ENCODE measurements around the gene BHLHE40.
"Not testable (repeated sequence)": the region's sequence is repeated elsewhere in the genome, so short reads cannot be mapped to it uniquely, and the experiment has no call there.

Gene BHLHE40

GRCh38 chr3:4963669-4964570 is 15.3 kb upstream of the BHLHE40 start:
- DNase-seq (ENCODE audit: low read depth) = no peak
- no peak overlapping the region for H3K4me3 ChIP-seq (ENCODE audit: low read length)
- H3K4me1 ChIP-seq (ENCODE audit: control insufficient read depth, insufficient read depth, low read length) = no peaks in the 10 kb centered on the region
- H3K36me3 ChIP-seq (ENCODE audit: control insufficient read depth, insufficient read depth, low read length, severe bottlenecking) = no peaks in the 10 kb centered on the region
- H3K27me3 ChIP-seq (replicated peaks; ENCODE audit: control insufficient read depth, insufficient read depth, low read length) = no peaks in the 10 kb centered on the region
- H3K9me3 ChIP-seq (ENCODE audit: control insufficient read depth, low read length) = peaks cover 5% of the 10 kb centered on the region
- H3K9ac ChIP-seq (ENCODE audit: low read length) = no peak overlapping the region

- H3K4me3 ChIP-seq (ENCODE audit: low read length); DNase-seq (ENCODE audit: low read depth); H3K27me3 ChIP-seq (replicated peaks; ENCODE audit: control insufficient read depth, insufficient read depth, low read length); H3K9me3 ChIP-seq (ENCODE audit: control insufficient read depth, low read length); H3K4me1 ChIP-seq (ENCODE audit: control insufficient read depth, insufficient read depth, low read length); H3K9ac ChIP-seq (ENCODE audit: low read length); H3K36me3 ChIP-seq (ENCODE audit: control insufficient read depth, insufficient read depth, low read length, severe bottlenecking): not testable (repeated sequence)
Measured at GRCh38 chr3:4966006-4966405, 13.2 kb upstream of the BHLHE40 start.

GRCh38 chr3:4967683-4968082 is 11.6 kb upstream of the BHLHE40 start:
- H3K36me3 ChIP-seq (ENCODE audit: control insufficient read depth, insufficient read depth, low read length, severe bottlenecking); H3K4me1 ChIP-seq (ENCODE audit: control insufficient read depth, insufficient read depth, low read length); DNase-seq (ENCODE audit: low read depth); H3K27me3 ChIP-seq (replicated peaks; ENCODE audit: control insufficient read depth, insufficient read depth, low read length); H3K4me3 ChIP-seq (ENCODE audit: low read length); H3K9me3 ChIP-seq (ENCODE audit: control insufficient read depth, low read length); H3K9ac ChIP-seq (ENCODE audit: low read length): not testable (repeated sequence)

- not testable (repeated sequence) for H3K36me3 ChIP-seq (ENCODE audit: control insufficient read depth, insufficient read depth, low read length, severe bottlenecking); H3K4me3 ChIP-seq (ENCODE audit: low read length); H3K9ac ChIP-seq (ENCODE audit: low read length); H3K9me3 ChIP-seq (ENCODE audit: control insufficient read depth, low read length); H3K4me1 ChIP-seq (ENCODE audit: control insufficient read depth, insufficient read depth, low read length); H3K27me3 ChIP-seq (replicated peaks; ENCODE audit: control insufficient read depth, insufficient read depth, low read length); DNase-seq (ENCODE audit: low read depth)
Measured at GRCh38 chr3:4971437-4971836, 7.8 kb upstream of the BHLHE40 start.

- Histone ChIP-seq H3K4me1 (ENCODE audit: control insufficient read depth, insufficient read depth, low read length) (peaks cover 3% of the 10 kb centered on the region), H3K9ac (ENCODE audit: low read length) (no peak overlapping the region), H3K36me3 (ENCODE audit: control insufficient read depth, insufficient read depth, low read length, severe bottlenecking) (no peaks in the 10 kb centered on the region), H3K4me3 (ENCODE audit: low read length) (no peak overlapping the region), H3K27me3 (replicated peaks; ENCODE audit: control insufficient read depth, insufficient read depth, low read length) (no peaks in the 10 kb centered on the region), H3K9me3 (ENCODE audit: control insufficient read depth, low read length) (no peaks in the 10 kb centered on the region)
- DNase-seq (ENCODE audit: low read depth) = no peak
Measured at GRCh38 chr3:4971838-4972237, 7.4 kb upstream of the BHLHE40 start.

GRCh38 chr3:4972652-4973643 is 6.3 kb upstream of the BHLHE40 start:
- Histone ChIP-seq H3K27me3 (replicated peaks; ENCODE audit: control insufficient read depth, insufficient read depth, low read length) (no peaks in the 10 kb centered on the region), H3K4me1 (ENCODE audit: control insufficient read depth, insufficient read depth, low read length) (peaks cover 14% of the 10 kb centered on the region), H3K9me3 (ENCODE audit: control insufficient read depth, low read length) (no peaks in the 10 kb centered on the region), H3K36me3 (ENCODE audit: control insufficient read depth, insufficient read depth, low read length, severe bottlenecking) (no peaks in the 10 kb centered on the region), H3K9ac (ENCODE audit: low read length) (no peak overlapping the region), H3K4me3 (ENCODE audit: low read length) (no peak overlapping the region)
- no peak for DNase-seq (ENCODE audit: low read depth)

GRCh38 chr3:4974154-4974553 is 5.1 kb upstream of the BHLHE40 start:
- no peaks in the 10 kb centered on the region for H3K9me3 ChIP-seq (ENCODE audit: control insufficient read depth, low read length)
- no peak for DNase-seq (ENCODE audit: low read depth)
- no peaks in the 10 kb centered on the region for H3K36me3 ChIP-seq (ENCODE audit: control insufficient read depth, insufficient read depth, low read length, severe bottlenecking)
- H3K4me1 ChIP-seq (ENCODE audit: control insufficient read depth, insufficient read depth, low read length) = peaks cover 15% of the 10 kb centered on the region
- H3K9ac ChIP-seq (ENCODE audit: low read length) = no peak overlapping the region
- no peak overlapping the region for H3K4me3 ChIP-seq (ENCODE audit: low read length)
- H3K27me3 ChIP-seq (replicated peaks; ENCODE audit: control insufficient read depth, insufficient read depth, low read length) = no peaks in the 10 kb centered on the region

GRCh38 chr3:4976109-4976508 is 3.1 kb upstream of the BHLHE40 start:
- Histone ChIP-seq H3K9ac (ENCODE audit: low read length) (no peak overlapping the region), H3K4me1 (ENCODE audit: control insufficient read depth, insufficient read depth, low read length) (peaks cover 20% of the 10 kb centered on the region), H3K36me3 (ENCODE audit: control insufficient read depth, insufficient read depth, low read length, severe bottlenecking) (no peaks in the 10 kb centered on the region), H3K9me3 (ENCODE audit: control insufficient read depth, low read length) (no peaks in the 10 kb centered on the region), H3K27me3 (replicated peaks; ENCODE audit: control insufficient read depth, insufficient read depth, low read length) (no peaks in the 10 kb centered on the region), H3K4me3 (ENCODE audit: low read length) (no peak overlapping the region)
- peak; percentile 56 for DNase-seq (ENCODE audit: low read depth)

GRCh38 chr3:4977001-4977852 is 2.0 kb upstream of the BHLHE40 start:
- H3K36me3 ChIP-seq (ENCODE audit: control insufficient read depth, insufficient read depth, low read length, severe bottlenecking) = peaks cover 3% of the 10 kb centered on the region
- peak; percentile 86 for DNase-seq (ENCODE audit: low read depth)
- peak overlapping the region; percentile 86 for H3K9ac ChIP-seq (ENCODE audit: low read length)
- H3K27me3 ChIP-seq (replicated peaks; ENCODE audit: control insufficient read depth, insufficient read depth, low read length) = no peaks in the 10 kb centered on the region
- no peaks in the 10 kb centered on the region for H3K9me3 ChIP-seq (ENCODE audit: control insufficient read depth, low read length)
- peaks cover 31% of the 10 kb centered on the region for H3K4me1 ChIP-seq (ENCODE audit: control insufficient read depth, insufficient read depth, low read length)
- H3K4me3 ChIP-seq (ENCODE audit: low read length) = peak overlapping the region; percentile 77

- H3K9me3 ChIP-seq (ENCODE audit: control insufficient read depth, low read length) = no peaks in the 10 kb centered on the region
- no peaks in the 10 kb centered on the region for H3K27me3 ChIP-seq (replicated peaks; ENCODE audit: control insufficient read depth, insufficient read depth, low read length)
- H3K36me3 ChIP-seq (ENCODE audit: control insufficient read depth, insufficient read depth, low read length, severe bottlenecking) = peaks cover 9% of the 10 kb centered on the region
- peak overlapping the region; percentile 77 for H3K4me3 ChIP-seq (ENCODE audit: low read length)
- peak overlapping the region; percentile 86 for H3K9ac ChIP-seq (ENCODE audit: low read length)
- H3K4me1 ChIP-seq (ENCODE audit: control insufficient read depth, insufficient read depth, low read length) = peaks cover 37% of the 10 kb centered on the region
- no peak for DNase-seq (ENCODE audit: low read depth)
Measured at GRCh38 chr3:4977853-4978203, 1.4 kb upstream of the BHLHE40 start.
